Measurements from ENCODE around the gene WDR27.

WDR27 gene

DNA sequence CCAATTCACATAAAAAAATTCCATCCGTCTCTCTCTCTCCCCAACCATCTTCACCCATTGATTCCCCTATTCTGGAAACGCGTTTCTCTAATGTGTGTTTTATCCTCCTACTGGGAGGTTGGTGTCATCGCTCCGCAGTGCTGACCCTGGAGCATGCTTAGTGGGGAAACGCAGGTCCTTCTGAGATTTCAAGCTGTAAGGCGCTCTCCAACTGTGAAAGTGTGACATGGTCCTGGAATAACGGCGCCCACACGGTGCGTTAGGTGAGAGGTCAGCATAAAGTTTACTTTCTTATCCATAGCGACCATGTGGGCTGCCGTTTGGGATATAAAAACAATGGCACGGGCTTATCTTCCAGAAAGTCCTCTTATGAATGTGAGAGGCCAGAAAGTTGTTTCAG is 123.9 kb downstream of the WDR27 start:
- no peak overlapping the region for H3K27ac ChIP-seq
- TF ChIP-seq CTCF (conservative IDR thresholded peaks at IDR 0.05) = no peak

GRCh38 chr6:169577236-169577635 is 124.6 kb downstream of the WDR27 start:
- no peak overlapping the region for H3K27ac ChIP-seq
- TF ChIP-seq CTCF (conservative IDR thresholded peaks at IDR 0.05) = no peak

DNA sequence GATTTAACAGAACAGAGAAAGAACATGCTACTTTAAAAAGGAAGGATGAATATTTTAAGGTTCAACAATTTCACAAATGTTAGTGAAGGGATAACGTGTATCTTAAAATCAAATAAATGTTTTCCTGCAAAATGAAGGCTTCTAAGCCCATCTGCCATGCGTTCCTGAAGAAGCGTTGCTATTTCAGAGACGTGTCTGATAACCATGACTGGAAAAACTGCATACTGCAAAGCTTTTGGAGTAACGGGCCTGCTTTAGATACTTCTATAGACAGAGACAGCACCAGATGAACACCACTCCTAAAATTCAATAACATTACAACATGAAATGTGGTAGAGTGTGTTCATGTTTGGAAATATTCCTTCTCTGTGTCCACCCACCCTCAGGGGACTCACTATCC is 126.0 kb downstream of the WDR27 start:
- no peak for TF ChIP-seq CTCF (conservative IDR thresholded peaks at IDR 0.05)
- no peak overlapping the region for H3K27ac ChIP-seq

DNA sequence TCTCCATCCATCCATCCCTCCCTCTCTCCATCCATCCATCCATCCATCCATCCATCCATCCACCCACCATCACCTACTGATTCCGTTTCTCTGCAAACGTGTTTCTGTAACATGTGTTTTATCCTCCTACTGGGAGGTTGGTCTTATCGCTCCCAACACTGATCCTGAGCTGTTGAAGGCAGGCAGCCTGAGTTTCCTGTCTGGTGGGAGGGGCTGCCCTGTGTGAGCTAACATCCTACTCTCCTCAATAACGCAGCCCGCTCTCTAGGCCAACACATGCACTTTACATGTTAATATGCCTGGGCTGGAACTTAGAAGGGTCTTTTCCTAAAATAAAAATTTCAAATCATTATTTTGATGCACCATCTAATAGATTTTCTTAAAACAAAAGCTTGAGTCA is 126.5 kb downstream of the WDR27 start:
- H3K27ac ChIP-seq = no peak overlapping the region
- TF ChIP-seq CTCF (conservative IDR thresholded peaks at IDR 0.05) = no peak

GRCh38 chr6:169574420-169574819 is 127.4 kb downstream of the WDR27 start:
- TF ChIP-seq CTCF (conservative IDR thresholded peaks at IDR 0.05) = no peak
- H3K27ac ChIP-seq = no peak overlapping the region

DNA sequence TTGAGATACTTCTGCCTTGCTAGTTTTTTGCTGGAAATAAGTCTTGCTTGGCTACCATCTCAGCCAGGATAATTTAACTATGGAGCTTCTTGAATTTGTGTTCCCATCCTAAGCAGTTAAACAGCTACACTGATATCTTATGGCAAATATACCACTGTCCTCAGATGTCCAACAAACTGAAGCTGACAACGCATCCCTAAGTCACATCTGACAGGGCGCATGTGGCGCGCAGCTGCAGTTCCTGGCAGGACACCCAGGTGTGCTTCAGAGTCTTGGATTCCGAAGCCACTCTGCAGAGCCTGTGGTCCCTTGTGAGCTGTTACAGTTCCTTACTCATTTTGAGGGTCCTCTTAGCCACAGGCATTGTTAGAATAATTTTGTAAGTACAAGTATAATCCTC is 127.9 kb downstream of the WDR27 start:
- TF ChIP-seq CTCF (conservative IDR thresholded peaks at IDR 0.05) = no peak
- H3K27ac ChIP-seq = no peak overlapping the region

GRCh38 chr6:169571123-169571962 is 130.5 kb downstream of the WDR27 start:
- H3K27ac ChIP-seq = no peak overlapping the region
- no peak for TF ChIP-seq CTCF (conservative IDR thresholded peaks at IDR 0.05)
